Stomach (tissue), 9 donors: ENCODE data around the gene KRTAP5-11. TPM values are rescaled to one million over a fixed set of nuclear protein-coding genes. Genes with fewer than 3 reads are reported as not detected.
"Not testable (repeated sequence)": the region's sequence is repeated elsewhere in the genome, so short reads cannot be mapped to it uniquely, and the experiment has no call there.

ENCODE experiments used
- DNase-seq, 2 donors: peaks; one replicate each; pipeline versions ENCODE4 v3.0.0 to v3.0.0-alpha.2; 2013 to 2019
- H3K27ac ChIP-seq, 5 donors: fragments of 200-600 bp in 4 of 5; sonication (generic) in 4 of 5; one replicate each; pipeline ENCODE4 v1.5.1; 2013 to 2019; ENCODE audit warnings: mild to moderate bottlenecking in 1 of 5, moderate library complexity in 1 of 5
- H3K27me3 ChIP-seq, 3 donors: fragments of 200-600 bp; sonication (generic); one replicate each; pipeline ENCODE4 v1.5.1; 2017 to 2019; ENCODE audit warnings: mixed run types in 1 of 3
- H3K36me3 ChIP-seq, 4 donors: fragments of 200-600 bp; sonication (generic); 1 replicate in 3 of 4; 2 replicates in 1 of 4; pipeline ENCODE4 v1.5.1; 2016 to 2019
- H3K4me1 ChIP-seq, 4 donors: fragments of 200-600 bp; sonication (generic); one replicate each; pipeline ENCODE4 v1.5.1; 2016 to 2019
- H3K4me3 ChIP-seq, 4 donors: fragments of 200-600 bp; sonication (generic) in 3 of 4; one replicate each; pipeline ENCODE4 v1.5.1; 2016 to 2019; ENCODE audit warnings: mild to moderate bottlenecking in 1 of 4
- H3K9me3 ChIP-seq, 4 donors: fragments of 200-600 bp; sonication (generic); one replicate each; pipeline ENCODE4 v1.5.1; 2016 to 2019
- CTCF ChIP-seq, 7 experiments: fragments of 450-650 bp in 4 of 7; fragments of 200-600 bp in 3 of 7; sonication (generic) in 3 of 7; IDR thresholded peaks; one replicate each; pipeline ENCODE4 v1.5.1; 2016 to 2019; ENCODE audit warnings: antibody characterized with exemption in 7 of 7, control low read depth in 2 of 7, mild to moderate bottlenecking in 1 of 7
- EP300 ChIP-seq: sonication (generic); formaldehyde crosslinking; IDR thresholded peaks from one replicate; pipeline ENCODE4 v1.6.1; 2017; ENCODE audit warnings: antibody characterized with exemption
- POLR2A ChIP-seq, 4 donors: fragments of 450-650 bp; IDR thresholded peaks; one replicate each; pipeline ENCODE4 v1.6.1; 2016; ENCODE audit warnings: antibody characterized with exemption in 4 of 4, control low read depth in 2 of 4, mild to moderate bottlenecking in 1 of 4, moderate library complexity in 1 of 4
- POLR2AphosphoS5 ChIP-seq, 3 donors: sonication (generic); formaldehyde crosslinking; IDR thresholded peaks; one replicate each; pipeline ENCODE4 v1.6.1; 2016; ENCODE audit warnings: antibody characterized with exemption in 3 of 3
- WGBS, 5 donors: extraction: QIAGEN DNeasy Blood & Tissue Kit in 3 of 5; methylation state at CpG; one replicate each; pipeline versions ENCODE4 v1.1.5 to v1.1.7; 2013 to 2018; 5-methylcytosine and 5-hydroxymethylcytosine counted together
- intact Hi-C: fragments of 100-400 bp; cut with DNase I; formaldehyde crosslinking; loops from one replicate; pipeline ENCODE4 v1.15.1; 2023; ENCODE audit warnings: low total_unique reads
- polyA plus RNA-seq, 3 donors: library from polyadenylated mRNA; stranded (reverse); fragments of 200-250 nt; gene quantifications; one replicate each; pipeline ENCODE4 v1.2.3, GENCODE V29; 2013
- total RNA-seq, 5 donors: library from RNA; depleted of rRNA; stranded (reverse); fragments of >200 nt; gene quantifications; one replicate each; pipeline versions ENCODE4 v1.1.0 to v1.2.3, GENCODE V29; 2014 to 2016
- donor health status: healthy with polysubstance abuse.
- donor health status: Bipolar disorder and iron deficiency.
- donor health status: healthy.

KRTAP5-11 gene
- total and polyA plus RNA-seq, 8 donors = not detected

GRCh38 chr11:71581826-71582225 is 849 bp downstream of the KRTAP5-11 start:
- intact Hi-C loops = no loop called here
- Histone ChIP-seq H3K27me3 (peaks cover 0 to 30% (median 0%) of the 10 kb centered on the region in 3 donors), H3K36me3 (no peaks in the 10 kb centered on the region), H3K4me3 (no peak overlapping the region), H3K27ac (no peak overlapping the region), H3K4me1 (peaks cover 0 to 10% (median 4%) of the 10 kb centered on the region in 4 donors), H3K9me3 (no peaks in the 10 kb centered on the region)
- WGBS, 5 donors = 76 to 86% (median 85%) methylated on average over 4 of the region's 4 CpGs
- TF ChIP-seq EP300 = no peak
- TF ChIP-seq POLR2AphosphoS5 (IDR thresholded peaks at IDR 0.05) = no peak
- no peak for TF ChIP-seq POLR2A (IDR thresholded peaks at IDR 0.05)
- no peak for TF ChIP-seq CTCF (IDR thresholded peaks at IDR 0.05)
- no peak for DNase-seq

- WGBS, 5 donors = 4 to 13% (median 6%) methylated on average over 8 of the region's 8 CpGs
- peaks cover 0 to 10% (median 4%) of the 10 kb centered on the region in 4 donors for H3K4me1 ChIP-seq
- H3K4me3 ChIP-seq = no peak overlapping the region
- H3K36me3 ChIP-seq = no peaks in the 10 kb centered on the region
- H3K27ac ChIP-seq = no peak overlapping the region
- TF ChIP-seq CTCF (IDR thresholded peaks at IDR 0.05) (peak in 5 of 7 experiments; percentile 48 to 93 (median 81)), EP300 (no peak)
- DNase-seq = peak; percentile 76 to 82
- no peaks in the 10 kb centered on the region for H3K9me3 ChIP-seq
- intact Hi-C loops = no loop called here
- peaks cover 0 to 30% (median 0%) of the 10 kb centered on the region in 3 donors for H3K27me3 ChIP-seq
Observed at GRCh38 chr11:71580057-71581003, 2.3 kb downstream of the KRTAP5-11 start.

GRCh38 chr11:71579513-71579912 is 3.2 kb downstream of the KRTAP5-11 start:
- H3K36me3 ChIP-seq, H3K27ac ChIP-seq, DNase-seq, intact Hi-C loops, H3K4me3 ChIP-seq, H3K9me3 ChIP-seq: not testable (repeated sequence)
- 50 to 65% (median 64%) methylated on average over 7 of the region's 7 CpGs for WGBS, 5 donors
- Histone ChIP-seq H3K27me3 (peaks cover 0 to 24% (median 0%) of the 10 kb centered on the region in 3 donors), H3K4me1 (peaks cover 0 to 10% (median 4%) of the 10 kb centered on the region in 4 donors)

GRCh38 chr11:71577469-71578004 is 5.1 kb downstream of the KRTAP5-11 start:
- WGBS, 5 donors = 89 to 92% (median 90%) methylated on average over 7 of the region's 7 CpGs
- no peak overlapping the region for H3K27ac ChIP-seq
- intact Hi-C loops = no loop called here
- peaks cover 0 to 10% (median 0%) of the 10 kb centered on the region in 3 donors for H3K27me3 ChIP-seq
- H3K4me1 ChIP-seq = peaks cover 0 to 10% (median 4%) of the 10 kb centered on the region in 4 donors
- no peaks in the 10 kb centered on the region for H3K9me3 ChIP-seq
- H3K4me3 ChIP-seq = no peak overlapping the region
- H3K36me3 ChIP-seq = no peaks in the 10 kb centered on the region
- TF ChIP-seq CTCF (IDR thresholded peaks at IDR 0.05) (no peak), POLR2AphosphoS5 (IDR thresholded peaks at IDR 0.05) (no peak), POLR2A (IDR thresholded peaks at IDR 0.05) (no peak), EP300 (no peak)
- no peak for DNase-seq

- intact Hi-C loops, H3K9me3 ChIP-seq, H3K4me3 ChIP-seq, H3K36me3 ChIP-seq, H3K27ac ChIP-seq, DNase-seq, H3K27me3 ChIP-seq: not testable (repeated sequence)
- WGBS, 5 donors = 87 to 91% (median 90%) methylated on average over 20 to 38 of the region's 41 CpGs
- peaks cover 0 to 10% (median 4%) of the 10 kb centered on the region in 4 donors for H3K4me1 ChIP-seq
Observed at GRCh38 chr11:71576688-71577465, 5.8 kb downstream of the KRTAP5-11 start.
